GM12873 (cell line): ENCODE data around the gene PCARE.

ENCODE experiments used
- CTCF ChIP-seq: IDR thresholded peaks from 2 replicates; pipeline ENCODE4 v1.5.1; 2012; ENCODE audit warnings: low read depth, mild to moderate bottlenecking, moderate library complexity, low read length, control low read depth; ENCODE audit not compliant: insufficient read depth; ENCODE audit errors: missing control alignments

Gene PCARE

GRCh38 chr2:29108225-29108624 is 33.9 kb upstream of the PCARE start:
- TF ChIP-seq CTCF, result no peak

- no peak for TF ChIP-seq CTCF
Observed at GRCh38 chr2:29106980-29107388, 32.7 kb upstream of the PCARE start.

- no peak for TF ChIP-seq CTCF
Observed at GRCh38 chr2:29106256-29106655, 31.9 kb upstream of the PCARE start.

- TF ChIP-seq CTCF, result no peak
Observed at GRCh38 chr2:29105375-29105774, 31.1 kb upstream of the PCARE start.

- TF ChIP-seq CTCF, result no peak
Observed at GRCh38 chr2:29104688-29105087, 30.4 kb upstream of the PCARE start.

GRCh38 chr2:29100564-29100963 is 26.2 kb upstream of the PCARE start:
- no peak for TF ChIP-seq CTCF

- no peak for TF ChIP-seq CTCF
Observed at GRCh38 chr2:29097569-29097968, 23.2 kb upstream of the PCARE start.
